Astrocyte of the hippocampus (primary cell): Measurements from ENCODE around the gene CNIH3.

Experiments used
- DNase-seq: peaks from one replicate; pipeline ENCODE4 v3.0.0; 2011; ENCODE audit warnings: low read depth, low spot score

The CNIH3 gene

DNA sequence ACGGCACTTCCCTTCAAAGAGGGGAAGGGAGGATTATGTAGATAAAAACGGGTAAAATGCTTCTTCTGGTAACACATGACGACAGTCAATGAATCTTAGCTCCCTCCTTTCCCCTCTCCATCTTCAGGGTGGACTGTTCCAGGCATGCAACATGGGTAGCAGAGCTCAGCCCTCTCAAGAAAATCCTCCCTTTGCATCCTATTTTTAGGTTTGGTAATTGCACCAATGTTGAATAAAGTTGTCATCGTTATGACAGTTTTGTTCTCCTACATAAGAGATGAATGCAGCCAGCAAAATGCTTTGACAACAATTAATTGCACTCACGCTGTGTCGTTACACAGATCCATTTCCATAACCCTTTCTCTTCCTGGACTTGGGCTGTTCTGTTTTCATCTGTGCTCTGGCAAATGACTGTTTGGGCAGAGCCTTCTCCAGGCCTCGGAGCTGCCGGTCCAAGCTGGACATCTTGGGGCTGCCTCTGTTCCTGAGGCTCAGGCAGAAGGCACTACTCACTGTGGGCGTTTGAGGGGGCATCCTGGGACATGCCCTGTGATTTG lies 127.6 kb downstream of the CNIH3 start:
- DNase-seq = no peak

DNA sequence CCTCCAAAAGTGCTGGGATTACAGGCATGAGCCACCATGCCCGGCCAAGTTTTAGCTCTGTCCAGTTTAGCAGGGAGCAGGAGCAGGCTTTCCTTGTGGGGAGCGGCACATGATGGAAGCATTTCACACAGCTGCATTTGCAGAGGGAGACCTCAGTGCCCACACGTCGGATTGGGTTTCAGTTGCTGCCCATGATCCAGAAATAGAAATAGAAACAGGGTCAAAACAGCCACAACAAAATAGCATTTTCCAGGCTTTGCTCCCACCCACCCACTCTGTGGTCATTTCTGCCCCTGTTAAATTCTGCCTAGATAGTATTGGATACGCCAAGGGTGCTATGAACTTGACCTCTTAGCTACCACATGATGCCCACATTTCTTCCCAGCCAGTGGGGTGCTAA lies 128.4 kb downstream of the CNIH3 start:
- DNase-seq = no peak

DNA sequence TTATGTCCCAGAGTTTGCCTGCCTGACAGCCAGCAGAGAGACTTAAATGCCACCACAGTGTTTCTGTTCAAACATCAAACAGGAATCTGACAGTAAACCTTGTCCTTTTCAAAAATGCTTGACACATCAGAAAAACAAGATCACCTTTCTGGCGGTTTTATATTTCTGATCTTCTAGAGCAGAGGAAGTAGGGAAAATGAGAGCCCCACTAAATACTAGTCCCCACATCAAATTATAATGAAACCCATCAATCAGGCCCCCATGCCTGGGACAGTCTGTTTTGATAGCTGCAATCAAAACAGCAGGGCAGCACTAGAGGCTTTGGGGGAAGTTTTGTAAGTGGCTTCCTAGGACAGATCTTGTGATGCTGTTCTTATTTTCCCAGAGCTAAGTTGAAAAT lies 129.3 kb downstream of the CNIH3 start:
- no peak for DNase-seq

DNA sequence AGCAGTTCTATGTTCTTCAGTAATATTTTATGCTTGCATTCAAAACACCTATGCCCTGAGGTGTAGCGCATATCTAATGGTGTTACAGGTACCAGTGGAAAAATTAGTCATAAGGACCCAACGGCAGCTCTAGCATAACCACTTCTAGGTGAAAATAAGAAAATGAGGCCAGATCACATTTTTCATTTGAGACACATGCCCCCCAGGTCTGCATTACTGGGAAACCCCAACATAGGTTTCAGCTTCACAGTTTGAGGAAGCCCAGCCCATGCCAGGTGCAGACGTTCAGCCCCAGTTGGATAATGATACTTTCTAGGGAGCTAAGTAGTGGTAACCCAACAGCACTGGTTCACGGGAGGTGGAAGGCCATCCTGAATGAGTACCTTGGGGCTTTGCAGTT lies 129.8 kb downstream of the CNIH3 start:
- no peak for DNase-seq

- DNase-seq = peak; percentile 77
Measured at GRCh38 chr1:224747578-224747977, 131.5 kb downstream of the CNIH3 start.

GRCh38 chr1:224749916-224750315 lies 133.8 kb downstream of the CNIH3 start:
- no peak for DNase-seq

DNA sequence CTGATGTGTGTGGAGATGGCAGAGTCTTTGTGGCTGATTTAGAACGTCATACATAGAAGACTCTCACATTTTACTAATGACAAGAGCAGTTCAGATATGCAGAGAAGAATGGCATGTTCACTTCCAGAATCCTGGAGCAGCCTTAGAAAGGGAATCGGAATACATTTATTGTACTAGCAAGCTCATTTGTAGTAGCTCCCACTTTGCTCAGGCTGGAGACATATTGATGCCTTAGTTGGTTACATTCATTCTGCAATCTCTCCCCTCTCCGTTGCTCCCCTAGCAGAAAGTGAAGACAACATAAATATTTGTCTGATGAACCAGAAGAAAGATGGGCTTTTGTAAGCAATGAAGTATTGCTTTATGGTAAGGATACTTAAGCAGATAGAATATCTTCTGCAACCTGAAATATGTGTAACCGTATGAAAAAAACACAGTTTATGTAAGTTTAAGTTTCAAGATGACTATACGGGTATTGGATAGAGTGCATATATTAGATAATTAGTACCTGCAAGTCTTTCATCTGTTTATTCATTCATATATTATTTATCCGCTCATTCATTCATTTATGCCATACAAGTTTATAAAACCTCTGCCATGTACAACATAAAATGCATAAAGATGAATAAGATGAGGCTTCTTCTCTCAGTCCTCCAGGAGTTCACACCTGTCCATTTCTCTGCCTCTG lies 135.7 kb downstream of the CNIH3 start:
- DNase-seq = no peak

GRCh38 chr1:224753491-224753890 lies 137.4 kb downstream of the CNIH3 start:
- DNase-seq = no peak

GRCh38 chr1:224755586-224755985 lies 139.5 kb downstream of the CNIH3 start:
- DNase-seq = no peak

GRCh38 chr1:224757508-224757907 lies 141.4 kb downstream of the CNIH3 start:
- DNase-seq = no peak

DNA sequence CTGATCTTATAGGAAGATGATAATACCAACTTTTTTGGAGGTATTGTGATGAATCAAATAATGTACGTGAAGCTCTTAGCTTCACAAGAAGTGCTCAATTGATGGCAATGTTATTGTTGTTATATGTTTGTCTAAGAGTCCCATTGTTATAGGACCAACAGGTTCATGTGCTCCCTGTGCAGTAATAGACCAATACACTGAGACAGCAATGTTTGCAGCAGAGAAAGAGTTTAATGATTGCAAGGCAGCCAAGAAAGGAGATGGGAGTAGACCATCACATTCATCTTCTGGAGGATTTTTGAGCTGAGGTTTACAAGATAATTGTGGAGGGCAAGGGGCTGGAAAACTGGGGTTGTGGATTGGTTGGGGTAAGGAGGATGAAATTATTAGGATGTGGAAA lies 143.0 kb downstream of the CNIH3 start:
- no peak for DNase-seq

- DNase-seq = no peak
Measured at GRCh38 chr1:224759681-224760091, 143.6 kb downstream of the CNIH3 start.

DNA sequence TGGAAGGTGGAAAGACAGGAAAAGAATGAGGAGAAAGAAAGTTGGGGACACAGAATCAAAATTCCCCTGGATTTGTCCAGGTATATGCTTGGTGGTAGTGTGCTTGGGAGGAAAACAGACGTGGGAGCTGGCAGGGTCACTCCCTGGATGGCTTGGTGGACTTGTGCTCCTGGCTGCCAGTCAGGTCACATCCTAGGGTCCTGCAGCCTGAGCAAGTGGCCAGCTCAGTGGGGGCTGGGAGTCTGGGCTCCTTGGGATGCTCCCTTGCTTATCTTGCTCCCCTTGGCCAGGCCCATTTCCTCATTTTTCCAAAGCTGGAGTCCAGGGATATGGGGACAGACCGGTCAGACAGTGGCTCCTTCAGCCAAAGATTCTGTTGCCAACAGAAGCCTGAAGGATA lies 144.0 kb downstream of the CNIH3 start:
- no peak for DNase-seq

DNA sequence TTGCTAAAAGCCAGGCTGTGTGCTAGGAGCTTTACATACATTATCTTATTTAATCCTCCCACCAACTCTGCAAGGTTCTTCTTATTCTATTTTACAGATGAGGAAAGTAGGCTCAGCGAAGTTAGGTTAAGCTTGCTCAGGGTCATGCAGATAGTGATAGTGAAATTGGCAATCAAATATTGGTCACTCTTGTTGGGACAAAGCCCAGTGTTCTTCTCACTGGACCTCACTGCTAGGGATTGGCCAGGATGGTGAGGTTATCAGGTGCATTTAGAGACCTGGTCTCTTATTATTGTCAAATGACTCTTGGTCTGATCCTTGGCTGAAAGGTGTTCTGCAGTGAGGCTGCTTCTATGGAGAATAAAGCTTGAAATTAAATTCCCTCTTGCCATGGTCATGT lies 145.1 kb downstream of the CNIH3 start:
- no peak for DNase-seq

GRCh38 chr1:224762046-224762445 lies 145.9 kb downstream of the CNIH3 start:
- no peak for DNase-seq

- no peak for DNase-seq
Measured at GRCh38 chr1:224762701-224763100, 146.6 kb downstream of the CNIH3 start.

GRCh38 chr1:224763126-224763775 lies 147.1 kb downstream of the CNIH3 start:
- DNase-seq = no peak

DNA sequence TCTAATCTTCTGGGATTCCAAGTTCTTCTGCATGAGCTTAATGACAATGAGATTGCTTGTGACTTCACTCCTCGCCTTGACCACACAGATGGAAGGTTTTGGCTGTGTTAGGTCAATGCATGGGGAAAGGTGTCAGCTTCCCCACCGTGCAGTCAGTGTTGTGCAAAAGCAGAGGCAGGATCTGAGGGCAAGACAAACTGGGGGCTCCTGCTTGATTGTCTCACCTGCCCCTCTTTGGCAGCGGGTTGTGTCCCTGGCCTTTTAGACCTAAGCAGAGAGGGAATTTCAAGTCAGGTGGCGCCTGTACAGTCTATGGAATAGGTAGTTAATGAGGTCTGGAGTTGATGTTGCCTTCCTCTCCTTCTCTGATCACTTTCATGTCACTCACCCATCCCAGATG lies 150.1 kb downstream of the CNIH3 start:
- DNase-seq = no peak

- DNase-seq = no peak
Measured at GRCh38 chr1:224767031-224767430, 150.9 kb downstream of the CNIH3 start.

DNA sequence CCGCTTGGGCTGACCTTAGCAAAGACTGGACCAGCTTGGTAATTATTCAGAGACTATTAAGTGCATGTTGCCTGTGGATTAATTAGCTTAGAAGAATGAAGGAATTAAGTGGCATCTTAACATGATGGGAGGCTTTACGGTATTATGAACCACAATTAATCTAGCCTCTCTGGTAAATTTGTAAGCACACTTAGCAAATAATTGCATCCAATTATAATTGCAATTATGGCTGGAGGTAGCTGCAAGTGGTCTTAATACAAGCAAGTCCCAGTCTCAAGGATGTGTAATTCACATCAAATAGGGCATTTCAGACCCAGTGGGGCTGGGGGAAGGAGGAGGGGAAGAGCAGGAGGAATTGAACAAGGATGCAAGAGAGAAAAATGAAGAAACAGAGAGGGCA lies 151.6 kb downstream of the CNIH3 start:
- no peak for DNase-seq

- DNase-seq = no peak
Measured at GRCh38 chr1:224768971-224769370, 152.9 kb downstream of the CNIH3 start.

- no peak for DNase-seq
Measured at GRCh38 chr1:224769452-224770335, 153.6 kb downstream of the CNIH3 start.
